ENCODE results near the gene SUGP2.

The SUGP2 gene

GRCh38 chr19:19059837-19060611, 26.7 kb upstream of the SUGP2 start:
- no peak for DNase-seq (ENCODE audit: low read depth in 3 of 3)

- no peak for DNase-seq (ENCODE audit: low read depth in 3 of 3)
These were observed 25.9 kb upstream of the SUGP2 start for GRCh38 chr19:19059018-19059836.

GRCh38 chr19:19057720-19058119, 24.4 kb upstream of the SUGP2 start:
- DNase-seq (ENCODE audit: low read depth in 3 of 3): no peak

GRCh38 chr19:19057317-19057716, 24.0 kb upstream of the SUGP2 start:
- no peak for DNase-seq (ENCODE audit: low read depth in 3 of 3)

- DNase-seq (ENCODE audit: low read depth in 3 of 3): no peak
These were observed 23.4 kb upstream of the SUGP2 start for GRCh38 chr19:19056636-19057275.

GRCh38 chr19:19055701-19056100, 22.4 kb upstream of the SUGP2 start:
- no peak for DNase-seq (ENCODE audit: low read depth in 3 of 3)

- DNase-seq (ENCODE audit: low read depth in 3 of 3): no peak
These were observed 21.7 kb upstream of the SUGP2 start for GRCh38 chr19:19054939-19055440.

- no peak for DNase-seq (ENCODE audit: low read depth in 3 of 3)
These were observed 21.1 kb upstream of the SUGP2 start for GRCh38 chr19:19054315-19054938.

- peak in 1 of 3 experiments; percentile 41 for DNase-seq (ENCODE audit: low read depth in 3 of 3)
These were observed 20.4 kb upstream of the SUGP2 start for GRCh38 chr19:19053508-19054314.

GRCh38 chr19:19052921-19053320, 19.6 kb upstream of the SUGP2 start:
- no peak for DNase-seq (ENCODE audit: low read depth in 3 of 3)

- DNase-seq (ENCODE audit: low read depth in 3 of 3): no peak
These were observed 18.3 kb upstream of the SUGP2 start for GRCh38 chr19:19051478-19052213.

- DNase-seq (ENCODE audit: low read depth in 3 of 3): no peak
These were observed 17.4 kb upstream of the SUGP2 start for GRCh38 chr19:19050731-19051130.

- no peak for DNase-seq (ENCODE audit: low read depth in 3 of 3)
These were observed 16.8 kb upstream of the SUGP2 start for GRCh38 chr19:19050104-19050503.

GRCh38 chr19:19049406-19049805, 16.1 kb upstream of the SUGP2 start:
- no peak for DNase-seq (ENCODE audit: low read depth in 3 of 3)

- no peak for DNase-seq (ENCODE audit: low read depth in 3 of 3)
These were observed 10.6 kb upstream of the SUGP2 start for GRCh38 chr19:19043881-19044280.

- DNase-seq (ENCODE audit: low read depth in 3 of 3): no peak
These were observed 10.2 kb upstream of the SUGP2 start for GRCh38 chr19:19043481-19043880.

- DNase-seq (ENCODE audit: low read depth in 3 of 3): no peak
These were observed 9.5 kb upstream of the SUGP2 start for GRCh38 chr19:19042732-19043280.

GRCh38 chr19:19040417-19040816, 7.1 kb upstream of the SUGP2 start:
- DNase-seq (ENCODE audit: low read depth in 3 of 3): no peak

- no peak for DNase-seq (ENCODE audit: low read depth in 3 of 3)
These were observed 6.6 kb upstream of the SUGP2 start for GRCh38 chr19:19039901-19040300.

GRCh38 chr19:19034204-19034624, 897 bp upstream of the SUGP2 start:
- peak; percentile 42 to 77 (median 57) for DNase-seq (ENCODE audit: low read depth in 3 of 3)
